Stimulated activated naive CD4-positive, alpha-beta T cell (primary cell): ENCODE data around the gene CCNI.

Source experiments
- DNase-seq, 6 experiments: peaks; one replicate each; lab custom pipeline; 2025; lab: John Stamatoyannopoulos, UW

Gene CCNI

GRCh38 chr4:77007358-77008230 lies 68.2 kb downstream of the CCNI start:
- DNase-seq: peak in 4 of 6 experiments; percentile 3 to 18 (median 12)

- no peak for DNase-seq
Measured at GRCh38 chr4:77006753-77007353, 68.9 kb downstream of the CCNI start.

GRCh38 chr4:77003400-77003799 lies 72.4 kb downstream of the CCNI start:
- no peak for DNase-seq

GRCh38 chr4:77002321-77003107 lies 73.3 kb downstream of the CCNI start:
- DNase-seq: no peak

- DNase-seq: no peak
Measured at GRCh38 chr4:77001907-77002306, 73.9 kb downstream of the CCNI start.

GRCh38 chr4:76998251-76998901 lies 77.4 kb downstream of the CCNI start:
- no peak for DNase-seq

- DNase-seq: no peak
Measured at GRCh38 chr4:76997532-76997931, 78.3 kb downstream of the CCNI start.
